KMS-11 (cell line): Measurements from ENCODE around the gene GJD3.

ENCODE experiments used
- H2AFZ ChIP-seq: fragments of 200-600 bp; sonication (generic); 2 replicates; pipeline ENCODE4 v1.6.1; 2016; ENCODE audit warnings: antibody characterized with exemption, mixed run types, low read depth
- H3K27ac ChIP-seq: fragments of 200-600 bp; sonication (generic); 2 replicates; pipeline ENCODE4 v1.6.1; 2016; ENCODE audit warnings: mild to moderate bottlenecking, mixed run types
- H3K27me3 ChIP-seq: fragments of 200-600 bp; sonication (generic); 2 replicates; pipeline ENCODE4 v1.6.1; 2017; ENCODE audit warnings: mild to moderate bottlenecking, low read depth, mixed run types, moderate library complexity; ENCODE audit not compliant: insufficient read depth
- H3K36me3 ChIP-seq: fragments of 200-600 bp; sonication (generic); 2 replicates; pipeline ENCODE4 v1.6.1; 2017; ENCODE audit warnings: mild to moderate bottlenecking, mixed run types; ENCODE audit not compliant: insufficient read depth
- H3K4me1 ChIP-seq: fragments of 200-600 bp; sonication (generic); 2 replicates; pipeline ENCODE4 v1.6.1; 2016; ENCODE audit warnings: mild to moderate bottlenecking, low read depth, mixed run types; ENCODE audit not compliant: poor library complexity, severe bottlenecking
- H3K4me2 ChIP-seq: fragments of 200-600 bp; sonication (generic); 2 replicates; pipeline ENCODE4 v1.7.0; 2016; ENCODE audit warnings: mild to moderate bottlenecking, mixed run types
- H3K4me3 ChIP-seq: fragments of 200-600 bp; sonication (generic); IDR thresholded peaks from 2 replicates; pipeline ENCODE4 v1.6.1; 2017; ENCODE audit warnings: low read depth, low read length, mixed read lengths; ENCODE audit not compliant: insufficient read depth
- H3K79me2 ChIP-seq: fragments of 200-600 bp; sonication (generic); 2 replicates; pipeline ENCODE4 v1.6.1; 2016; ENCODE audit warnings: low read depth, mixed run types; ENCODE audit not compliant: insufficient read depth
- H3K9ac ChIP-seq: fragments of 200-600 bp; sonication (generic); 2 replicates; pipeline ENCODE4 v1.6.1; 2016; ENCODE audit warnings: mild to moderate bottlenecking, mixed run types
- H4K20me1 ChIP-seq: fragments of 200-600 bp; sonication (generic); 2 replicates; pipeline ENCODE4 v1.6.1; 2016; ENCODE audit warnings: mild to moderate bottlenecking, mixed run types; ENCODE audit not compliant: insufficient read depth
- TF ChIP-seq, protein P1 (sequence below): fragments of 200-600 bp; sonication (generic); conservative IDR thresholded peaks from 2 replicates; pipeline ENCODE4 v1.6.1; 2017; ENCODE audit warnings: low read depth, mild to moderate bottlenecking, antibody characterized with exemption, low read length, moderate library complexity, mixed read lengths

Gene GJD3

DNA sequence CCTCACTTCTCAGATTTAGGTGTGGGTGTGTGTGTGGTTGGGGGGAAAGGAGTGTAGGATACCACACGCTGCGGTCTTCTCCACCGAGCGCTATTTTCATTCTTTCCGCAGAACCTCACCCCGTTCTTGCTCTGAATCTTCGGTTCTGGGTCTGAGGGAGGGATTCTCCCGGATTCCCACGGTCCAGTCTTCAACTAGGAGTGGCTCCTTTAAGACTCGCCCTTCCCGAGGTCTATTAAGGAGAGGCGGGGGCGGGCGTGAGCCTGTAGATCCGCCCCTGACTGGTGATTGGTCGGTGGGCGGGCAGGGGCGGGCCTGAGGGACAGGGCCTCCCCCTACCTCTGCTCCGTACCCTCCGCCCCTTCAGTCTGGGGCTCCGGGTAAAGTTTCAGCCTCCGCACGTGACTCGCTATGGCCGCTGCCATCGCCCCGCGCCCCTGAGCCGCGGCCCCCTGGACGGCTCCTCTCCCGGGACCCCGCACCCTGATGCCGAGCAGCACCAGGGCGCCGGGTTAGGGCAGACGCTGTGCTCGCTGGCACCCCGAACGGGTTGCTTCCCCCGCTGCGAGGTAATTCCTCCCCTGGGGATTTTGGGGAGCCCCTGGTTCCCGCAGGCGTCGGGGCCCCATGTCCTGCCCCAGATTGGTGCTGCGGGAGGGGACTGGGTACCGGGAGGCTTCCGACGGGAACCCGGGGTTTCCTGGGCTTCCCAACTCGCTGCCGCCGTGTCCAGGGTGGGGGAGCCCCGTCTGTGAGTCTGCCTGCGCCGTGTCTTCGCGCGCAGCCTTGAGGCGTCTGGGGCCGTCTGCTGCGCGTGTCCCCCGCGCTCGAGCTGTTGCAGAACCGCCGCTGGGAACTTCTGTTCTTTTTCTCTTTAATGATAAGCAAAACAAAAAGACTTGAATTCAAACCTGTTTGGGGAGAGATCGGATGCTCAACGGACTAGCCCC, 46.4 kb downstream of the GJD3 start:
- Histone ChIP-seq H3K9ac (peak overlapping the region; percentile 83), H3K27ac (peak overlapping the region; percentile 93), H3K4me2 (peak overlapping the region; percentile 86), H3K79me2 (peaks cover 59% of the 10 kb centered on the region), H3K4me3 (no peak overlapping the region), H2AFZ (peak overlapping the region; percentile 56; the same call in 1 of the 2 replicates), H3K4me1 (peaks cover 68% of the 10 kb centered on the region), H4K20me1 (no peaks in the 10 kb centered on the region), H3K36me3 (no peaks in the 10 kb centered on the region), H3K27me3 (no peaks in the 10 kb centered on the region)
- TF ChIP-seq, protein P1, sequence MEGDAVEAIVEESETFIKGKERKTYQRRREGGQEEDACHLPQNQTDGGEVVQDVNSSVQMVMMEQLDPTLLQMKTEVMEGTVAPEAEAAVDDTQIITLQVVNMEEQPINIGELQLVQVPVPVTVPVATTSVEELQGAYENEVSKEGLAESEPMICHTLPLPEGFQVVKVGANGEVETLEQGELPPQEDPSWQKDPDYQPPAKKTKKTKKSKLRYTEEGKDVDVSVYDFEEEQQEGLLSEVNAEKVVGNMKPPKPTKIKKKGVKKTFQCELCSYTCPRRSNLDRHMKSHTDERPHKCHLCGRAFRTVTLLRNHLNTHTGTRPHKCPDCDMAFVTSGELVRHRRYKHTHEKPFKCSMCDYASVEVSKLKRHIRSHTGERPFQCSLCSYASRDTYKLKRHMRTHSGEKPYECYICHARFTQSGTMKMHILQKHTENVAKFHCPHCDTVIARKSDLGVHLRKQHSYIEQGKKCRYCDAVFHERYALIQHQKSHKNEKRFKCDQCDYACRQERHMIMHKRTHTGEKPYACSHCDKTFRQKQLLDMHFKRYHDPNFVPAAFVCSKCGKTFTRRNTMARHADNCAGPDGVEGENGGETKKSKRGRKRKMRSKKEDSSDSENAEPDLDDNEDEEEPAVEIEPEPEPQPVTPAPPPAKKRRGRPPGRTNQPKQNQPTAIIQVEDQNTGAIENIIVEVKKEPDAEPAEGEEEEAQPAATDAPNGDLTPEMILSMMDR, result 0 out of 2 replicates have a peak, but pooled peaks have one; percentile 1

DNA sequence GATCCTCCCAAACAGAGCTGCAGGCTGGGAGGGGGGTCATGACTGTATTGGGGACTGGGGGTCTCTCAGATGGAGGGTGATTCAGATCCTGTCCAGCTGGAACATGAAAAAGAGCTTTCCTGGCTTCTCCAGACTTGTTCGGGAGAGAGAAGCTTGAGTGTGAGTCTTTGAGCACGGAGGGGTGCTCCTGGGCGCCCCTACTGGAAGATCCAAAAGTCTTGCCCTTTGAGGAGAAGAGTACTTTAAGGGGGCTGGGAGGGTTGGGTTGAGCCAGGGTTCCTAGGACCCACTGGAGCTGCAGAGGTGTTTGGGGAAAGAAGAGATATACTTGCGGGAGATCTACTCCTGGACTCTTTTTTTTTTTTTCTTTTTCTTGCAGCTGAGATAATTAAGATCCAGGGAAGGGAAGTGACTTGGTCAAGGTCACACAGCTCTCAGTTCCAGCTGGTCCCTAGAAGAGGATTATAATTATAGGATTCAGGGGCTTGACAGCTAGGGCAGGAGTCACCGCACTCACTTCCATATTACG, 47.1 kb downstream of the GJD3 start:
- Histone ChIP-seq H3K4me1 (peaks cover 71% of the 10 kb centered on the region), H3K27me3 (no peaks in the 10 kb centered on the region), H2AFZ (peak overlapping the region; percentile 44; the same call in 1 of the 2 replicates), H3K27ac (peak overlapping the region; percentile 93; the same call in 1 of the 2 replicates), H3K4me2 (peak overlapping the region; percentile 86), H4K20me1 (no peaks in the 10 kb centered on the region), H3K36me3 (no peaks in the 10 kb centered on the region), H3K4me3 (no peak overlapping the region), H3K79me2 (peaks cover 51% of the 10 kb centered on the region), H3K9ac (peak overlapping the region; percentile 83; the same call in 1 of the 2 replicates)
- TF ChIP-seq, protein P1, result peak; percentile 65

DNA sequence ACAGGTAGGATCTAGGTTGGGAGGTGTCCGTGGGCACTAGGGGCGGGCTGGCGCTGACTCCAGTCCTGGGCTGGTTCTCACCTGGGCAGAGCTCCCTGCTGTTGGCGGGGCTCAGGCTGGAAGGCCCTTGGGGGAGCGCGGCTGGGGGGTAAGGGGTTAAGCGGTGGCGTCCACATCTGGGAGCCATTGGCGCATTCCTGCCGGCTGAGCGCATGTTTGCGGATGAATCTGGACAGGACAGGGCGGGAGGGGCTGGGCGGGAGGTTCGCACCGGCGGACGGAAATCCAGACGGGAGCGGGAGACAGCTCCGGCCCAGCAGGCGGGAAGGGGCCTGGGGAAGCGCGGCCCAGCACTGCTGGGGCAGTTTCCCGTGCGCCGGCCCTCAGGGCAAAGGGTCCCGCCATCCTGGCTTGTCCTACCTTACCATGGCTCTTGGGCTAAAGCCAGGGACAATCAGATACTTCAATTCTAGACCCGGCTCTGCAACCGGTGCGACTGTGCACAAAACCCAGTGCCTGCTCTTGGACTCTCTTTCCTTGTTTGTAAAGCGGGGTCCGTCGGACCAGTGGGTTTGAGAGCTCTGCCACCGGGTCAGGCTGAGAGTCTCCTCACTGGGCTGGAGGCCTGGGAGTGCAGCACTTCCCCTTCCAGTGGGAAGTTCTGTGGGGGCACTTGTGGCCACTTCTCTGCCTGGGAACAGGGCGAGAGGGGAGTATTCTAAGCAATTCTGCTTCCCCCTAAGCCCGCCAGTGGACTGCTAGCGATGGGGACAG, 47.8 kb downstream of the GJD3 start:
- H3K27ac ChIP-seq, result no peak overlapping the region; the same call in 1 of the 2 replicates
- peak overlapping the region; percentile 86 for H3K4me2 ChIP-seq
- no peaks in the 10 kb centered on the region for H3K27me3 ChIP-seq
- H3K9ac ChIP-seq, result no peak overlapping the region; the same call in 1 of the 2 replicates
- no peaks in the 10 kb centered on the region for H3K36me3 ChIP-seq
- H4K20me1 ChIP-seq, result no peaks in the 10 kb centered on the region
- TF ChIP-seq, protein P1, result no peak
- H3K4me3 ChIP-seq, result no peak overlapping the region
- peaks cover 45% of the 10 kb centered on the region for H3K79me2 ChIP-seq
- peaks cover 74% of the 10 kb centered on the region for H3K4me1 ChIP-seq
- no peak overlapping the region for H2AFZ ChIP-seq

DNA sequence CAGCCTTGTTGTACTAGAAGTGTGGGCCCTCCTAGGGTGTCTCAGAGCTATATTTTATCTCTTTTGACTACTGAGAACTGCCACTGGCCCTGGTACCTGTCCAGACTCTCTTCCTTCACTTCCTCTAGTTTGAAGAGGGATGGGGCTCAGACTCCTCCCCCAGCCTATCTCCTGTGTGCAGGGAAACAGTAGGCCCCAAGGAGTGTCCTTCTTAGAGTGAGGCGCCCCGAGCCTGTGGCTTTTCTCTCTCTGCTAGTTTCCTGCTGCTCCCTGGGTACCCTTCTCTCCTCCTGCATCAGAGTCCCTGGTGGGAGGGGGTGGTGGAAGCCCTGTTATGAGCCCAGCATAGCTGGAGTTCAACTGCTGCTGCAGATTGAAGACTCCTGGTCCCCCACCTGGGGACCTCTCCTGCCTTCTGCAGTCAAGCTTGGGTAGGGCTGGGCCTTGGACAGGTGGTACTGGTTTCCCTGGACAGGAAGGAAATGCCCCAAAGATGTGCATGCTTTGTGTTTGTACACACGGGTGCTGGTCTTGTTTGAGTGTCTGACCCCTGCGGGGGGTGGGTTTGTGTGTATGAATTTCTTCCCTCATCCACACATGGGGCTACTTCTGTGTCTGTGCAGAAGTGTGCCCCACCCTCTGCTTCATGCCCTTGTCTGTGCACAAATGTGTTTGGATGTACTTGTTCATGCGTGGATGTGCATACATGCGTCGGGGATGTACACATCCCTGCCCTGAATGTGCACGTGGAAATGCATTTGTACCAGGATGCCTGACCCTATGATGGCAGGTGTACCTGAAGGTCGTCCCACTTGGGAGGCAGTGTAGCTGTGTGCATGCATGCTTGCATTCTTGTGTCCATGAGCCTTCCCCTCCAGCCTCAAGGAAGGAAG, 48.6 kb downstream of the GJD3 start:
- H3K27me3 ChIP-seq, result no peaks in the 10 kb centered on the region
- H3K79me2 ChIP-seq, result peaks cover 37% of the 10 kb centered on the region
- TF ChIP-seq, protein P1, result no peak
- peaks cover 76% of the 10 kb centered on the region for H3K4me1 ChIP-seq
- no peaks in the 10 kb centered on the region for H3K36me3 ChIP-seq
- no peak overlapping the region for H3K4me3 ChIP-seq
- no peaks in the 10 kb centered on the region for H4K20me1 ChIP-seq
- peak overlapping the region; percentile 86 for H3K4me2 ChIP-seq
- no peak overlapping the region for H2AFZ ChIP-seq
- H3K9ac ChIP-seq, result no peak overlapping the region
- H3K27ac ChIP-seq, result peak overlapping the region; percentile 40
